NCI-H128 (cell line): ENCODE measurements around the gene PLEKHF1.
"Not testable (repeated sequence)": the region's sequence is repeated elsewhere in the genome, so short reads cannot be mapped to it uniquely, and the experiment has no call there.

Source experiments
- DNase-seq: peaks from one replicate; lab custom pipeline; 2025; ENCODE audit not compliant: unreplicated experiment; lab: John Stamatoyannopoulos, UW

Gene PLEKHF1

DNA sequence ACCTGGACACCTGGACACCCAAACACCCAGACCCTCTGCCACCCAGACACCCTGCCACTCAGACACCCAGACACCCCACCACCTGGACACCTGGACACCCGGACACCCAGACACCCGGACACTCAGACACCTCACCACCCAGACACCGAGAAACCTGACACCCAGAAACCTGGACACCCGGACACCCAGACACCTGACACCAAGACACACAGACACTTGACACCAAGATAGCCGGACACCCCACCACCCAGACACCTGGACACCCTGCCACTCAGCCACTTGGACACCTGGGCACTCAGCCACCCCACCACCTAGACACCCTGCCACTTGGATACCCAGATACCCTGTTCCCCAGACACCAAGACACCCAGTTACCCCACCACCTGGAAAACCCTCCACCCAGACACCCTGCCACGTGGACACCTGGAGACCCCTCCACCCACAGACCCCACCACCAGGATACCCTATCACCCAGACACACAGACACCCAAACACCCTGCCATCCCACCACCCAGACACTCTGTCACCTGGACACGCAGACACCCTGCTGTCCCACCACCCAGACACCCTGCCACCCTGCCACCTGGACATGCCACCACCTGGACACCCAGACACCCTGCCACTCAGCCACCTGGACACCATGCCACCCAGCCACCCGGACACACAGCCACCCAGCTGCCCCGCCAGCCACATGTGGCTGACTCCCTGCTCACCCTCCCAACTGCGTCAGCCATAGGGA is 32.4 kb downstream of the PLEKHF1 start:
- DNase-seq = no peak

DNA sequence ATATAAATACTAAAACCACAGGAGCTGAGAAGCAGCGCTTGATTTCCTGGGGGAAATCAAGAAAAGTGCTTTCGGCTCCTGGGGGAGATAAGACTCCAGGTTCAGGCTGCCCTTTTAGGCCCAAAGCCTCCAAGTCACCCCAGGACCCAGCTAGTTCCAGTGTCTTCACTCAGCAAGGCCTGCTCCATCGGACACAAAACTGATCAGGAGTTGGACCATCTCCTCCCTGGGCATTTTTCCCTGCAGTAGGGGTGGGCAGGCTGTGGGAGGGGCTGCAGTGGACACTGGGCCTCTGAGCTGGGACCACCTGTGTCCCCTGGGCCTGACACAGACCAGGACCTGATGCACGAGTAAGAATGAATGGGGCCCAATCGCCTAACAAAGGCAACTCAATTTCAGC is 34.6 kb downstream of the PLEKHF1 start:
- DNase-seq = no peak

DNA sequence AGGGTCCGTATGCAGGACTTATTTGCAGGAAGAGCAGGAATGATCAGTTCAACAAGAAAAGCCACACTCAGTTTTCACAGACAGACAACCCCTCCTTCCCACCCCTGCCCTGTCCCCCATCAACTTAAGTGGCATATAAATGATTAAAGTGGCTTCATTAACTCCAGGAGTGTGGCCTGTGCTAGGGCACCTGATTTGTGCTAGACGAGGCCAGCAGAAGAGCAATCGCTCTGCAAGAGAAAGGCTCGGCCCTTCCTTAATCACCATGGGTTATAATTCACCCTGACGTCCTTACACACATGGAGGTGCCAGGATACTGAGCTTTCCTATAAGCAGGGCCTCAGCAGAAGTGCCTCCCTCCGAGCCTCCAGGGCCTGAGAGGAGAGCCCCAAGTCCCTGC is 35.2 kb downstream of the PLEKHF1 start:
- DNase-seq = no peak

DNA sequence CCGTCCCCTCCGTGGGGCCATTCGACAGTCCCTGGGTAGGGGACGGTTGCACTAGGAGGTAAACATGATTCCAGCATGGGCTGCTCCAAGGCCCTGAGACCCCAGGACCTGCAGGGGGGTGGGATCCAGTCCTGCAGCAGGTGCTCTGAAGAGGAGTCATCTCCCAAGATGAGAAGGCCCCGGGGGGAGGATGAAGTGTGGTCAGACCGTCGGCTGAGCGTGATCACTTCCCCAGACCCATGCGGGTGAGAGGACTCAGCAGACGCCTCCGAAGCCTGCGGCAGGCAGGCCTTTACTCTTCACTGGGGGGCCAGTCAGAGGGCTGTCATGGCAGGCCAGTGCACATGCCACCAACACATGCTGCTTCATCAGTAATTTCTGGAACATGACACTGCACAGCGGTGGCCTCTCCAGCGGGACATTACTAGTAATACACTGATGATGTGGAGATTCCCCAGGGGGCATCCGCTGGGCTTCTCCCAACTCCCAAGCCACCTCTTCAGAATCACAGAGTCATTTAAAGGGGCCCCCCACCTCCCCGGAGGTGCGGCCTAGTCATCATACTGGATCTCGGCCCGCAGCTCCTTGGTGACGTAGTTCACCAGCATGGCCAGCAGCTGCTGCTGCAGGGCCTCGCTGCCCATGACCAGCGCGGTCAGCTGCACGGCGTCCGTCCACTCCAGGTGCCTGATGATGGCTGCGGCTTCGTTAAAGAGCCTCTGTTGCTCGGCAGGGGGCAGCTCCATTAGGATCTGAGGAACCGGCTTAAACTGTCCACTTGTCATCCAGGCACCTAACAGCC is 37.1 kb downstream of the PLEKHF1 start:
- DNase-seq = no peak

DNA sequence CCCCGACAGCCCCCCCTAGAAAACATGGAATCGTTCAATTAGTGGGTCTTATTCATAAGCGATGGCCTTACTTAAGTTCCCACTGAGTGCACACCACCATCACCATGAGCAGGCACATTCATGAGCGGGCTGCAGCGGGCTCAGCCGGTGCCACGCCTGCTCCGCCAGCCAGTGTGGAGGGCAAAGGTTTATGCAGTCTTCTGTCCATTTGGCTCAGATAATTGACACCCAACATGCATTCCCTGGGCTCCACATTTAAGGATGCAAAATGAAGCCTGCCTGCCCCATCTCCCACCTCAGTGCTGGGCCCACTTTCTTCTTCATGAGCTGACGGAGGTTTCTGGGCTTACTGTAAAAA is 37.7 kb downstream of the PLEKHF1 start:
- no peak for DNase-seq

DNA sequence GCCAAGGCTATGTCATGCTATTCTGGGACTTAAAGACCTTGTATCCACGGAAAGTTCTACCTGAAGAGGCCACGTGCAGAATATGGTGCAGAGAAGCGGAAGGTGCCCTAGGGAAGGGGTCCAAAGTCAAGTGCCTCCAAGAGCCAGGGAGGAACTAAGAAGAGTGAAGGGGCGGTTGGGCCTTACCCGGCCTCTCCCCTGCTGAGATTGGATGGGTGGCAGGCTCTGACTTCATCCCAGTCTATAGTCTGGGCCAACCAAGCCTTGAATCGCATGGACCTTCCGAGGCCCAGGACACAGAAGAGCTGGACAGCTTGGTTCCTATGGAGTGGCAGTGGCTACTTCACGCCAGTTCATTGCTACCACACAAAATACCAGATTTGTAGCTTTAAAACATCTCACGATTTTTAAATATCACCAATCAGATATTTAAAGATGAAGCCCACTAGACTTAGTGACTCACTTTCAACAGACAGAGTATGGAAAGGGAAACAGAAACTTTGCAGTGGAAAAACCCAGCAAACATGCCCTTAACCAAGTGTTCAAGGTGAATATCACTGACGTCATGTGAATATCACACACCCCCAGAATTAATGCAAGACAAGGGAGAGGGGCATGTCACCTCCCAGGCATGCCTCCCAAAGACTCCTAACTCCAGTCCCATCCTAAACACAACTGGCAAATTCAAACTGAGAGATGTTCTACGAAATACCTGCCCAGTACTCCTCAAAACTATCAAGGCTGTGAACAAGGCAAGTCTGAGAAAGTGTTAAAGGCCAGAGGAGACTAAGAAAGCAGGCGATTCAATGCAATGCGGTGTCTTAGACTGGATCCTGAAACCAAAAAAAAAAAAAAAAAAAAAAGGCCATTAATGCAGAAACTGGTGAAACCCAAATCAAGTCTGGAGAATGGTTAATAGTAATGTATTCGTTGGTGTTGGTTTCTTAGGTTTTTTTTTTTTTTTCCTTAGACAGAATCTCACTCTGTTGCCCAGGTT is 39.6 kb downstream of the PLEKHF1 start:
- no peak for DNase-seq

DNA sequence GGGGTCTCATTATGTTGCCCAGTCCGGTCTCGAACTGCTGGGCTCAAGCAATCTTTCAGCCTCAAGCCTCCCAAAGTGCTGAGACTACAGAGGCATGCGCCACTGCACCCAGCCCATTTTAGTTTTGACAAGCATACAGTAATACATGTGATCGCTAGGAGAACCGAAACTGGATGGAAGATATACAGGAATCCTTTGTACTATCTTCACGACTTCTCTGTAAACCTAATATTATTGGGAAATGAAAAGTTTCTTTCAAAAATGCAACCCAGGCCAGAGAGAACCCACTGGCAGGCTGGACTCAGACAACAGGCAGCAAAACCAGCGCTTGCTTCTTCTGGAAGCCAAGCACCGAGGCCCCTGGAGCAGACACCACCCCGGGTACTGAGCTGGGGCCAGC is 40.4 kb downstream of the PLEKHF1 start:
- no peak for DNase-seq

DNA sequence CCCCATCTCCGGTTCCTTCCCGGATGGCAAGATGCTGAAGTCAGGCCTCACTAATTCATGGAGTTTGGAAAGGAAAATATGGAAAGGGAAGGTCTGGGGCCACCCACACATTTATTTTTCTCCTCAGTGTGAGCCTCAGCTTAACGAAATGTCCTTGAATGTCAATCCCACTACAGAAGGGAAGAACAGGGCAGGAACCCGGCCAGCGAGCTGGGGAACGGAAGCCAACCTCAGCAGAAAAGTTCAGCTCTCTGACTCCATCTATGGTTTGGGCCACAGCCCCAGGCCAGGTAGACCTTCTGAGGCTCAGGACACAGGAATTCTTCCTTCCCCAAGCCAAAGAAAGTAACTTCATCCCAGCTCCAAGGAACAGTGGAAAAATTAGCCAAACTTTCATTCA is 41.4 kb downstream of the PLEKHF1 start:
- no peak for DNase-seq

DNA sequence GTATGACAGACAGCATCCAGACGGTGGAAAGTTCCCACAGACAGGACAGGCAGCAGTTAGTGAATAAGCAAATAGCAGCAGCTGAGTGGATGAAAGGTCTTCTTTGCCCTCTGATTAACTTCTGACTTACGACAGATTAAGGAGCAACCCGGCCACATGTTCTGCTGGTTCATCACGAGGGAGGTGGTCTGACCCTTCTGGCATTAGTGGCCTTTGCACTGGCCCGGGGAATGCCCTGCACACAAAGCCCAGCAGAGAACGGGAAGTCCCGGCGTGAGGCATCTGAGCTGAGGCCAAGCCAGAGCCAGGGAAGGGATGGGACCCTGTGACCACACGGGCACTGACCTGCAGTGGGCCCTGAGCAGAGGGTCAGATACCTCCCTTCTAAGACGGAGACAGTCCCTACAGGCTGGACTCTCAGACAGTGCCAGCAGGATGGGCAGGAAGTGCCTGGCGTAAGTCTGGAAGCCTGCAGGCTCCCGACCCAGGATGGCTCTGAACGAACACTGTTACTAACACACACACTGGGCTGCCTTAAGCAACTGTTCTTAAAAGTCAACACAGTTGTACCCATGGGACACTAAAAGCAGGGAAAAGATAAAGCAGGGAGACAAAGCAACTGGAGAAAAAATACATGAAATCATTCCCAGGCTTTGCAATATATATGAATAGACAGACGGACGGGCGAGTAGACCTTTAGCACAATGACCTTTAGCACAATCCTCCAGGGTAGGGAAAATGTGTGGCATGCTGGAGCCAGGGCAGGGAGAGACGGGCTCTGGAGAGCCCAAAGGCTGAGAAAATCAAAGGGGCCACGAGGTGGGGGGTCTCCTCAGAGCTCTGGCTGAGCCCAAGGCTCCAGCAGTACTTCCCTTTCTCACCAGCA is 43.5 kb downstream of the PLEKHF1 start:
- DNase-seq = no peak

DNA sequence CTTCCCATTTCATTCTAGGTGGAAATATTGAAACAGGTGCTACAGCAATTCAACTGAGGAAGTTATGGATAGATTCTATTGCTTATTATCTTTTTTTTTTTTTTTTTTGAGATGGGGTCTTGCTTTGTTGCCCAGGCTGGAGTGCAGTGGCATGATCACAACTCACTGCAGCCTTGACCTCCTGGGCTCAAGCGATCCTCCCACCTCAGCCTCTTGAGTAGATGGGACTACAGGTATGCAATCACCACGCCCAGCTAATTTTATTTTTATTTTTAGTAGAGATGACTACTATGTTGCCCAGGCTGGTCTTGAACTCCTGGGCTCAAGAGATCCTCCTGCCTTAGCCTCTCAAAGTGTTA is 44.2 kb downstream of the PLEKHF1 start:
- DNase-seq = not testable (repeated sequence)

DNA sequence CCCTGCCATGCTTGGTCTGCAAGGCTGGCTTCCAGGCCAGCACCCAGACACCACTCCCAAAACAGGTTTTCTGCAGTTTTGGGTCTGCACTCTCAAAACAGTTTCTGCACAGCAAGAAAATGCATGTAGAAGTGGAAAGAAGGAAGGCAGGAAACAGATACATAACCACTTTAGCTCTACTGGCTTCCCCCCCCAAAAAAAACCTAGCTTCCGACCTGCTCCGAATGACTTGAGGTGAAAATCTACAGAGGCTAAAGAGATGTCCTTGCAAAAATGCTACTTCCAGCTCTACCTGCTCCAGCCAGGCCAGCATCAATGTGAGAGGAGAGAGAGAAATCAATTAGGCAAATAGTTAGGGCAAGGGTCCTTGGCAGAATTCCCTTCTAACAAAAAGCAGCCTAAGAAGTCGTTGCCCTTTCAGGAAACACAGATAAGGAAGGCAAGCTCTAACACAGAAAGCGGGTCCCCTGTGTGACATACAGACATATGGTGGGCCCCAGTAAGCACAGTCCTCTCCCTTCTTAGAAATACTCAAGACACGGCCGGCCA is 46.4 kb downstream of the PLEKHF1 start:
- DNase-seq = no peak

DNA sequence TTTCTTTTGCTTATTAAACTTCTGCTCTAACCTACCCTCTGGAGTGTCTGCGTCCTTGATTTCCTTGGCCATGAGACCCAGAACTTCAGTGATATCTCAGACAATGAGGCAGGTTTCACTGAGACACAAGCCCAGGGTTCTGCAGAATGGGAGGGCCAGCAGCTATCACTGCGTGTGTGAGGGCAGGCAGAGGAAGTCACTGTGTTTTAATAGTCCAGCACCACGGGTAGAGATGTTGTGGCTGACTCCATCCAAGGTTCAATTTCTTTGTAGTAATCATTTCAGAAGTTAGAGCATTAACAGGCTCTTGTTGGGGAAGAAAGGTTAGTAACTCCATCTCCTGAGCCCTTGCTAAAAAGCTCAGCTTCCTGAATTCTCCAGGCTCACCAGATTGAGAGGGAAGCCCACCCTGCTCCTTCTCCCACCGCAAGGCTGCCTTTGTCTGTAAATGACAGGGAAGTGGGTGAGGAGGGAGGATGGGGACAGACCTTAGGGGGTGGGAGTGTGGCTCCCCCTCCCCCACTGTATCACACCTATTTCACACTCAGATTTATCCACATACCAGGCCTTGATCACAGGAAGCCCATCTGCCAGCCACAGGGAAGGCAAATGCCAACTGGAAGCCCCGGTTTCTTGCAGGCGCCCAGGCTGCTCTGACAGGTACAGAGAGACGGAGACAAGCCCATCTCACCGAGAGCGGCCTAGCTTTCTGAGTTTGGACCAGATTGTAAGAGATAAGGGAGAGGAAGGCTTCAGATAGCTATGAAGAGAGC is 47.7 kb downstream of the PLEKHF1 start:
- DNase-seq = no peak

DNA sequence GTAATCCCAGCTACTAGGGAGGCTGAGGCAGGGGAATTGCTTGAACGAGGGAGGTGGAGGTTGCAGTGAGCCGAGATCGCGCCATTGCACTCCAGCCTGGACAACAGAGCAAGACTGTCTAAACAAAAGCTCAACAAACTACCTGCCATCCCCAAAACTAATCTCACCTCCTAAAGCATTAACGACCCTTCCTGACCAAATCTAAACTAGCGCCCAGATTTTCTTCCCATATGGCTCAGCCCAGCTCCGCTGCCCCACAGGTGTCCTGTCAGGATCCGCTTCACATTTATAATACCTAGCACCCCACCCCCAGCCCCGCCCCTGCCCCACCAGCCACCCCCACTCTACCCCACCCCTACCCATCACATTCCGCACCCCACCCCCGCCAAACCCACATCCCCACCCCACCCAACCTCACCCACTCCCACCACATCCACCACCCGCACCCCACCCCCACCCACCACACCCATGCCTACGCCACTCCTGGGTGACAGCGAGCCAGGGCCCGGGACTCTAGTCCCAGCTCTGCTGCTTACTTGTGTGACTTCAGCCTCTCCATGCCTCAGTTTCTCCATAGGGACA is 49.2 kb downstream of the PLEKHF1 start:
- no peak for DNase-seq

DNA sequence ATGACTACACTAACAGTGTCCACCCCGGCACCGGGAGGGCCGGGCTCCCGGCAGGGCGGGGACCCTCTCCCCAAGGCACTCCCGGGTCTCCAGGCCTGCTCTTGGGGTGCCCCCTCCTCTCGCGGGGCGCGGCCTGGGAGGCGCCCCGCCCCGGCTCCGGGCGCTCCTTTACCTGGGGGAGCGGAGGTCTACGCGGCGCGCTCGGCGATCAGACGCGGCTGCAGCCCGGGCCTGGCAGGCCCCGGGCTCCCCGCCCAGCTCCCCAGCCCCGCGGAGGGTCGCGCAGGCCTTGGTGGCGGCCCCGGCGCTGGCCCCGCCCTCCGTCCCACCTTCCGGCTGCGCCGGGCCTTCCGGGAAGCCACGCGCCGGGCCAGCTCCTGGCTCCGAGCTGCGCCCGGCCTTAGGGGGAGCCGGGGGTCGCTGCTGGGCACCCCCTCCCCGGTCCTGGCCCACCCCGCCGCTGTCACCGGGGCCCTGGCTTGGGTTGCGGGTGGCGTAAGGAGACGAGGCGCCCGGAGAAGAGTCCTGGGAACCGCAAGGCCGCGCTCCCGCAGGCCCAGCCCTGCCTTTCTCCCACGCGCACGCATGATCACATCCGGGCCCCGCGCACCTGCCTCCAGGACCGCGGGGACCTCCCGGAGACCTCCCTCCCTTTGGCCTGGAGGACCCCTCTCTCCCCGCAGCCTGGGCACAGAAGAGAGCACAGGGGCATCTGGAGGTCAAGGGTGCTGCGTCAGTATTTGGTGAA is 49.9 kb downstream of the PLEKHF1 start, which contains the start of gene C19orf12:
C19orf12 (minus strand) TSS at position 309 of the 748 bp plus-strand sequence. CDS start 6,848 bp downstream, outside the sequence.
- peak; percentile 22 for DNase-seq

DNA sequence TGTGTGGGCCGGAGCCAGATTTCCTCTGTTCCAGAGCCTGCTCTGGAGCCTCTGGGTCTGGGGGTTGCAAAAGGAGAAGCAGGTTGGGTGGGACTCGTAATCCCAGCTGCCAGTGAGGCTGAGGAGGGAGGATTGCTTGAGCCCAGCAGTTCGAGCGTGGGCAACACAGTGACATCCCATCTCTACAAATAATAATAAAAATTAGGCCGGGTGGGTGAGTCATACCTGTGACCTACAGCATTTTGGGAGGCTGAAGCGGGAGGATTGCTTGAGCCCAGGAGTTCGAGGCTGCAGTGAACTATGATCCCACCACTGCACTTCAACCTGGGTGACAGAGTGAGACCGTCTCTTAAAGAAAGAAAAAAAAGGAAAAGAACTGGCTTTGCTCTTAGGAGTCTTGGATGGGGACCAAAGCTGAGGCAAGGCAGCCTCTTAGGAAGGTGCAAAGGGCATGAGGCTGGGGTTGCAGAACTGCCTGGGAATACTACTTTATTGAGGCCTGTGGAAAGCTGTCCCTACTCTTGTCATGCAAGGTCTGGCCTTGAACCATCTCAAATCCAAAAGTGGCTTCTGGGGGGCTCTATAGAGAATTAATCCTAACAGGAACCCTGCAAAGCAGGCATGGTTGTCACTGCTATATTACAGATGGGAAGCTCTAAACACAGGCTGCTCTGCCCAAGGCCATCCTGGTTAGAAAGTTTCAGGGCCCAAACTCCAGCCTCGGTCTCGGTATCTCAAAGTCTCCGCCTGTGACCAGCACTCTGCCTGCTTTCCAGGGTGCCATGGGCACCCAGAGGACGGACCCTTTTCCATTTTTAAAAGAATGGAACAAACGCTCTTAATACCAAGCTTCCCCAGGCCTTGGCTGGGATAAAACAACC is 50.7 kb downstream of the PLEKHF1 start:
- DNase-seq = no peak

DNA sequence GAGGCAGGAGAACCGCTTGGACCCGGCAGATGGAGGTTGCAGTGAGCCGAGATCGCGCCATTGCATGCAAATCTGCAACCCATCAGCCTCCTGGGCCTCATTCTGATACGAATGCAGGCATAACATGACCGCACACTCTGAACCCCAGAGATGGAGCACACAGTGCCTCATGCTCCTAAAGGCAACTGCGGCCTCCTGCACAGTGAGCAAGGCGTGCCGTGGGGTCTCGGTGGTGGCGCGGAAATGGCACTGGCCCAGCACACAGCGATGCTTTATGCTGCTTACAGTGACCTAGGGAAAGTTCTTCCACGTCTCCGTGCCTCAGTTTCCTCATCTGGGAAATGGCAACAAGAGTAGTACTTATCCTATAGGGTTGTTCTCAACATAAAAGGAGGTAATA is 51.8 kb downstream of the PLEKHF1 start:
- no peak for DNase-seq

DNA sequence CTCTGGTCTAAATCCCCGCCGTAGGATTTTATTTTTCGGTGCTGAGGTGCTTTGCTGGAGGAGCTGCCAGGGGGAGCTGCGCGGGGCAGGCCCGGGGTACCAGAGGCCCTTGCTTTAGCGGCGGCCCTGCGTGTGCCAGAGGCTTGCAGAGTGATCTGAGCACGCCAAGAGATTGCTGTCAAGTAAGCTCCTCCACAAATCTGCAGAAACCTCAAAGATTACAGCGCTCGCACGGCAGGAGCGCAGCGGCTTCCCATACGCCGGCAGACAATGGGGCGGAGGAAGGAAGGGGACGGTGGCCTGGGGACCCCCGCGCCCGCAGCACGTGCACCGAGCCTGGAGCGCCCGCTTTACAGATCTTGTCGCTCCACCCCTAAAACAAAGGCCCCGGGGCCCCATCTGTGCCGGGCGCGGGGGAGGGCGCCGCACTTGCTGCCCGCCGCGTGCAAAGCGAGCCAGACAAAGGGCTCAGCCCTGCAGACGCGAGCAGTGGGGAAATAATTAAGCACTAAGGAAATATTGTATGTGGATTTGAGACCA is 58.9 kb downstream of the PLEKHF1 start:
- DNase-seq = no peak
